Right hindlimb (tissue), 1 donor: ENCODE data around the gene ADK.
"Not testable (repeated sequence)": the region's sequence is repeated elsewhere in the genome, so short reads cannot be mapped to it uniquely, and the experiment has no call there.

Source experiments
- DNase-seq: peaks from one replicate; pipeline ENCODE4 v3.0.0-alpha.2; 2018

ADK gene

DNA sequence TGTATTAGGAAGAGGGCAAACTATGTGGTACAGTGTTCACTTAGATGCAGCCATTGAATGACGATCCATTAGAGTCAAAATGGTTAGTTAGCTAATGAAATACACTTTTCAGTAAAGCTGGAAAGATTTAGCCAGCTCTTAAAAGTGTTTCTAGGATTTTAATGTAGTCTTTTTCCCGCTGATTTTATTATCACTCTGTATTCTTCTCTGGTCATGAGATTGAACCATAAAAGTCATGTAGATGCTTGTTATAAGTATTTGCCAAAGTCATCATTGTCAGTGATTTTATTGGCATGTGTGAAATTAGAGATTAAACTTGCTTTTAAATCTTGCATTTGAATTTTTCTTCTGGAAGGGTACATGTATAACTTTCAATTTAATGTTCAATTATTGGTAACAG, 93.8 kb downstream of the ADK start:
- no peak for DNase-seq

GRCh38 chr10:74246495-74246894, 95.5 kb downstream of the ADK start:
- DNase-seq: no peak

- no peak for DNase-seq
These were observed 98.8 kb downstream of the ADK start for GRCh38 chr10:74249865-74250264.

- DNase-seq: no peak
These were observed 104.2 kb downstream of the ADK start for GRCh38 chr10:74255214-74255613.

DNA sequence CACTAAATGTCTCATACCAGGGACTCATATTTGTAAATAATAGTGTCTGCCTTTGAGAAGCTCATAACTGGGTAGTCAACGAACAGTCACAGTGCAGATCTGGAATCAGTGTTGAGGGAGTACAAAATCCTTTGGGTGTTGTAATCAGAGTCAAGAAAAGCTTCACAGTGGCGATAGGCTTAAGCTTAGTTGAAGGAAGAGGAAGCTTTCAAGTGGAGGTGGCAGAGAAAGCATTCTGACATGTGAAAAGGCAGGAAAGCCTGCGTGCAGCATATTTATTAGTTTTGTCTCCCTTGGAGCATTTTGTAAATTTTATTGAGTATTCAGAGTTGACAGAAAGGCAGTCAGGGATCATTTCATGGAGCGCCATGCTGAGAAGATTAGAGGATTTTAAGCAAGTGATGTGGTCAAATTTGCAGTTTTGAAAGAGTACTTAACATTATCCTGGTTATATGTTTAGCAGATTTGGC, 104.9 kb downstream of the ADK start:
- no peak for DNase-seq

- no peak for DNase-seq
These were observed 111.8 kb downstream of the ADK start for GRCh38 chr10:74262856-74263255.

- DNase-seq: no peak
These were observed 113.0 kb downstream of the ADK start for GRCh38 chr10:74263996-74264395.

DNA sequence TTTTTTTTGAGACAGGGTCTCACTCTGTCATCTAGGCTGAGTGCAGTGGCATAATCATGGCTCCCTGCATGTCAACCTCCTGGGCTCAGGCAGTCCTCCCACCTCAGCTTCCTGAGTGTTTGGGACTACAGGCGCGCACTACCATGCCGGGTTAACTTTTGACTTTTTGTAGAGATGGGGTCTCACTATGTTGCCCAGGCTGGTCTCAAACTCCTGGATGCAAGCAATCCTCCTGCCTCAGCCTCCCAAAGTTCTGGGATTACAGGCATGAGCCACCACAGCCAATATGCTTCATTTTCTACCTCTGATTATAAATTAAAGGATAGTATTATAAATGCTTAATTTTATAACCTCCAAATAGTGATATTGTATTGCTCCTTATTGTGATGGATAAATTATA, 121.3 kb downstream of the ADK start:
- DNase-seq: no peak

- no peak for DNase-seq
These were observed 124.8 kb downstream of the ADK start for GRCh38 chr10:74275755-74276290.

- no peak for DNase-seq
These were observed 125.4 kb downstream of the ADK start for GRCh38 chr10:74276416-74276815.

- DNase-seq: no peak
These were observed 131.3 kb downstream of the ADK start for GRCh38 chr10:74282151-74282847.

DNA sequence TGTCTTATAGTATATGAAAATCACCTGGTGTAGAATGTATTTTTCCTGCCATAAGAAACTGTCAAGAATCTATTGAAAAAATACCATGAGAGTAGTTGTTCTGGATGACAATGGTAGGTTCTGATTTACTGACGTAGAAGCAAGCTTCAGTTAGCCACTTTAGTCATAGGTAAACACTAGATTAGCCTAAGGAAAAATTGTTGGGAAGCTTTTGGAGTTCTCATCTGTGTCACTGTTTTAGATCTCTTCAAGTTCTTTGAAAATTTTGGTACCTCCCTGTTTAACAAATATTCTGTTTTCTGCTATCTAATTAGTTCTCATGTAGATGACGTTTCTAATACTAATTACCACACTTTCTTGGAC, 131.8 kb downstream of the ADK start:
- DNase-seq: no peak

DNA sequence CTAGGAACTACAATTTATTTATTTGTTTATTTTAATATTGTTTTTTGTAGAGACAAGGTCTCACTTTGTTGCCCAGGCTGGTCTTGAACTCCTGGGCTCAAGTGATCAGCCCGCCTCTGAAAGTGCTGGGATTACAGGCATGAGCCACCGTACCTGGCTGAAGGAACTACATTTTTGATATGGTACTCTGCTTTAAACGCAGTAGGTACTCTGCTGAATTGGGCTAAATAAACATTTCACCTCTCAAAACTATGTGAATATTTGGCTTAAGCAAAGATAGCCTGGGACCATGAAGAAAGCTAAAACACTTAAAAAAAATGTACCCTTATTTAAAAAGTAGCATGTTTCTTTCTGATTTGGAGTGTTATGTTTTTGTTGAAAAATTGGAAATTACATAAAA, 138.2 kb downstream of the ADK start:
- no peak for DNase-seq

GRCh38 chr10:74289951-74290350, 138.9 kb downstream of the ADK start:
- DNase-seq: no peak

DNA sequence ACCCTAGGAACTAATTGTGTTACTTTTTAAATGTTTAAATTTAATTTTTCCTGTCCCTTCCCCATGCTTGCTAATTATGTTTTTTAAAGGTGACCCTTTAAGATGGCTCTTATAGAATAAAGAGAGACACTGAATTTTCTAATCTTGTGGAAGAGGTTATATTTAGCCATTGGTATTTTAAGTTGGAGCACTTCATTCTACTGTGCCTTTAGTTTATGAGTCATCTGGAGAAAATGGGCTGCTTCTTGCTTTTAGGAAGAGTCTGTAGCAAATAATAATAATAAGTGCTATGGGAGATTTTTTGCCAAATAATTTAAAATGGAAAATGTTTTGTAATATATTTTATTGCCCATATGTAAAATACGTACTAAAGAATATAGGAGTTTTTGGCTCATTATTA, 139.7 kb downstream of the ADK start:
- DNase-seq: no peak

- DNase-seq: no peak
These were observed 141.9 kb downstream of the ADK start for GRCh38 chr10:74292871-74293427.

DNA sequence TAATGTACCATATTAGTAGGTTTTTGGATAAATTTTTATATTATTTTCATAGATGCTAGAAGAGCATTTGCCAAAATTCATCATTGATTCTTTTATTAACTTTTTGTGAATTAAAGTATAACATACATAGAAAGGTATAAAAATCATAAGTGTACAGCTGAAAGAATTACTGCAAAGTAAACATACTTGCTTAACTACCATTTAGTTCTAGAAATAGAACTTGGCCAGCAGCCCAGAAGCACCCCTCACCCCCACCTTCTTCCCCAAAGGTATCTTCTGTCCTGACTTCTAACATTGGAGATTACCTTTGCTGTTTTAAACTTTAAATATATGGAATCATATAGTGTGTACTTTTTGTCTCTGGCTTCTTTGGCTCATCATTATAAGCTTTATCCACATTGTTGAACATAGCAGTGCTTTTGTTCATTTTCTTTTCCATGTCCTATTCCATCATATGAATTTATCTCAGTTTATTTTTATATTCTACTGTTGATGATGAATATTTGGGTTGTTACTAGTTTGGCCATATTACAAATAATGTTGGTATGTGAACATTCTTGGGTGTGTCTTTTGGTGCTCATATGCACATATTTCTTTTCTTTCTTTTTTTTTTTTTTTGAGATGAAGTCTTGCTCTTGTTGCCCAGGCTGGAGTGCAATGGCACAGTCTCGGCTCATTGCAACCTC, 142.8 kb downstream of the ADK start:
- no peak for DNase-seq

- DNase-seq: no peak
These were observed 146.5 kb downstream of the ADK start for GRCh38 chr10:74297389-74298080.

GRCh38 chr10:74300074-74300621, 149.1 kb downstream of the ADK start:
- DNase-seq: not testable (repeated sequence)

GRCh38 chr10:74300666-74301065, 149.6 kb downstream of the ADK start:
- no peak for DNase-seq

DNA sequence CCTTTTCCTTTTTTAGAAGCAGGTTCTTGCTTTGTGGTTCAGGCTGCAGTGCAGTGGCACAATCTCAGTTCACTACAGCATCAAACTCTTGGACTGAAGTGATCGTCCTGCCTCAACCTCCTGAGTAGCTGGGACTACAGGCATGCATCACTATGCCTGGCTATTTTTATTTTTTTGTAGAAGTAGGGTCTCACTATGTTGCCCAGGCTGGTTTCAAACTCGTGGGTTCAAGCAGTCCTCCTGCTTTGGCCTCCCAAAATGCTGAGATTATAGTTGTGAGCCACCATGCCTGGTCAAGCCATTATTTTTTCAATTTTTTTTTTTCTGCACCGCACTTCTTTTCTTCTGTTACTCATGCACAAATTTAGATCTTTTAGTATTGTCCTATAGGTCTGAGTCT, 154.7 kb downstream of the ADK start:
- DNase-seq: no peak

- DNase-seq: no peak
These were observed 155.4 kb downstream of the ADK start for GRCh38 chr10:74306227-74306982.
